KMS-11 (cell line): ENCODE data around the gene TCN1.

Experiments
- H2AFZ ChIP-seq: fragments of 200-600 bp; sonication (generic); 2 replicates; pipeline ENCODE4 v1.6.1; 2016; ENCODE audit warnings: antibody characterized with exemption, mixed run types, low read depth
- H3K27ac ChIP-seq: fragments of 200-600 bp; sonication (generic); 2 replicates; pipeline ENCODE4 v1.6.1; 2016; ENCODE audit warnings: mild to moderate bottlenecking, mixed run types
- H3K27me3 ChIP-seq: fragments of 200-600 bp; sonication (generic); 2 replicates; pipeline ENCODE4 v1.6.1; 2017; ENCODE audit warnings: mild to moderate bottlenecking, low read depth, mixed run types, moderate library complexity; ENCODE audit not compliant: insufficient read depth
- H3K36me3 ChIP-seq: fragments of 200-600 bp; sonication (generic); 2 replicates; pipeline ENCODE4 v1.6.1; 2017; ENCODE audit warnings: mild to moderate bottlenecking, mixed run types; ENCODE audit not compliant: insufficient read depth
- H3K4me1 ChIP-seq: fragments of 200-600 bp; sonication (generic); 2 replicates; pipeline ENCODE4 v1.6.1; 2016; ENCODE audit warnings: mild to moderate bottlenecking, low read depth, mixed run types; ENCODE audit not compliant: poor library complexity, severe bottlenecking
- H3K4me2 ChIP-seq: fragments of 200-600 bp; sonication (generic); 2 replicates; pipeline ENCODE4 v1.7.0; 2016; ENCODE audit warnings: mild to moderate bottlenecking, mixed run types
- H3K4me3 ChIP-seq: fragments of 200-600 bp; sonication (generic); IDR thresholded peaks from 2 replicates; pipeline ENCODE4 v1.6.1; 2017; ENCODE audit warnings: low read depth, low read length, mixed read lengths; ENCODE audit not compliant: insufficient read depth
- H3K79me2 ChIP-seq: fragments of 200-600 bp; sonication (generic); 2 replicates; pipeline ENCODE4 v1.6.1; 2016; ENCODE audit warnings: low read depth, mixed run types; ENCODE audit not compliant: insufficient read depth
- H3K9ac ChIP-seq: fragments of 200-600 bp; sonication (generic); 2 replicates; pipeline ENCODE4 v1.6.1; 2016; ENCODE audit warnings: mild to moderate bottlenecking, mixed run types
- H4K20me1 ChIP-seq: fragments of 200-600 bp; sonication (generic); 2 replicates; pipeline ENCODE4 v1.6.1; 2016; ENCODE audit warnings: mild to moderate bottlenecking, mixed run types; ENCODE audit not compliant: insufficient read depth
- TF ChIP-seq, protein P1 (sequence below): fragments of 200-600 bp; sonication (generic); conservative IDR thresholded peaks from 2 replicates; pipeline ENCODE4 v1.6.1; 2017; ENCODE audit warnings: low read depth, mild to moderate bottlenecking, antibody characterized with exemption, low read length, moderate library complexity, mixed read lengths

The TCN1 gene

DNA sequence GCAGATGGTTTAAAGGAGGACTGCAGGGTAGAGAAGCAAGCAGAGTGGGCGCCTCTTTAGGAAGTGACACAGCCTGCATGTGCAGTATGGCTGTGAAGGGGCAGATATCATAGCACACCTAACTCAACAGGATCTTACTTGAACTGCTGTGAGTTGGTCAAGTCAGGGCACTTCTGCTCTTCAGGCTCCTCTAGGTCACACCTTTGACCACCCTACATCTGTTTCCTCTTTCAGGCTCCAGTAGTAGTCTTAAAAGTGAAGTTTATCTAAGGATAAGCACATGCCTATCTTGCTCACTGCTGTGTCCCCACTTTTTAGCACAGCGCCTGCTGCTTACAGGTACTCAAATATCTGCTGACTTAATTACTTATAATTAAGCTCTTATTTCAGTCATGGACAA, 62.2 kb downstream of the TCN1 start:
- peaks cover 6% of the 10 kb centered on the region; the same call in 1 of the 2 replicates for H3K79me2 ChIP-seq
- H3K36me3 ChIP-seq = peaks cover 6% of the 10 kb centered on the region; the same call in 1 of the 2 replicates
- no peaks in the 10 kb centered on the region for H3K27me3 ChIP-seq
- no peak overlapping the region for H3K27ac ChIP-seq
- no peak overlapping the region for H3K4me2 ChIP-seq
- TF ChIP-seq, protein P1, sequence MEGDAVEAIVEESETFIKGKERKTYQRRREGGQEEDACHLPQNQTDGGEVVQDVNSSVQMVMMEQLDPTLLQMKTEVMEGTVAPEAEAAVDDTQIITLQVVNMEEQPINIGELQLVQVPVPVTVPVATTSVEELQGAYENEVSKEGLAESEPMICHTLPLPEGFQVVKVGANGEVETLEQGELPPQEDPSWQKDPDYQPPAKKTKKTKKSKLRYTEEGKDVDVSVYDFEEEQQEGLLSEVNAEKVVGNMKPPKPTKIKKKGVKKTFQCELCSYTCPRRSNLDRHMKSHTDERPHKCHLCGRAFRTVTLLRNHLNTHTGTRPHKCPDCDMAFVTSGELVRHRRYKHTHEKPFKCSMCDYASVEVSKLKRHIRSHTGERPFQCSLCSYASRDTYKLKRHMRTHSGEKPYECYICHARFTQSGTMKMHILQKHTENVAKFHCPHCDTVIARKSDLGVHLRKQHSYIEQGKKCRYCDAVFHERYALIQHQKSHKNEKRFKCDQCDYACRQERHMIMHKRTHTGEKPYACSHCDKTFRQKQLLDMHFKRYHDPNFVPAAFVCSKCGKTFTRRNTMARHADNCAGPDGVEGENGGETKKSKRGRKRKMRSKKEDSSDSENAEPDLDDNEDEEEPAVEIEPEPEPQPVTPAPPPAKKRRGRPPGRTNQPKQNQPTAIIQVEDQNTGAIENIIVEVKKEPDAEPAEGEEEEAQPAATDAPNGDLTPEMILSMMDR = no peak
- H3K9ac ChIP-seq = no peak overlapping the region
- peaks cover 13% of the 10 kb centered on the region for H3K4me1 ChIP-seq
- no peaks in the 10 kb centered on the region for H4K20me1 ChIP-seq
- H2AFZ ChIP-seq = no peak overlapping the region
- H3K4me3 ChIP-seq = no peak overlapping the region
